ENCODE results near the gene ASRGL1.
"Not testable (repeated sequence)": the region's sequence is repeated elsewhere in the genome, so short reads cannot be mapped to it uniquely, and the experiment has no call there.

Gene ASRGL1

GRCh38 chr11:62326719-62327118 is 10.5 kb upstream of the ASRGL1 start:
- not testable (repeated sequence) for H3K4me3 ChIP-seq (ENCODE audit: low read depth, low read length); H3K9ac ChIP-seq (ENCODE audit: low read depth, low read length); H3K36me3 ChIP-seq (ENCODE audit: control insufficient read depth, insufficient read depth, low read length); H3K27ac ChIP-seq (ENCODE audit: low read depth, low read length); H3K27me3 ChIP-seq (ENCODE audit: control insufficient read depth, insufficient read depth, low read length); H3K9me3 ChIP-seq (ENCODE audit: control insufficient read depth, insufficient read depth, low read length)
- H3K4me1 ChIP-seq (ENCODE audit: control insufficient read depth, insufficient read depth, low read length) = peaks cover 17% of the 10 kb centered on the region

GRCh38 chr11:62327541-62327940 is 9.7 kb upstream of the ASRGL1 start:
- H3K9ac ChIP-seq (ENCODE audit: low read depth, low read length); H3K4me3 ChIP-seq (ENCODE audit: low read depth, low read length); H3K36me3 ChIP-seq (ENCODE audit: control insufficient read depth, insufficient read depth, low read length); H3K27me3 ChIP-seq (ENCODE audit: control insufficient read depth, insufficient read depth, low read length); H3K27ac ChIP-seq (ENCODE audit: low read depth, low read length); H3K9me3 ChIP-seq (ENCODE audit: control insufficient read depth, insufficient read depth, low read length): not testable (repeated sequence)
- peaks cover 17% of the 10 kb centered on the region for H3K4me1 ChIP-seq (ENCODE audit: control insufficient read depth, insufficient read depth, low read length)

- not testable (repeated sequence) for H3K4me3 ChIP-seq (ENCODE audit: low read depth, low read length); H3K27ac ChIP-seq (ENCODE audit: low read depth, low read length); H3K9ac ChIP-seq (ENCODE audit: low read depth, low read length); H3K4me1 ChIP-seq (ENCODE audit: control insufficient read depth, insufficient read depth, low read length); H3K36me3 ChIP-seq (ENCODE audit: control insufficient read depth, insufficient read depth, low read length); H3K9me3 ChIP-seq (ENCODE audit: control insufficient read depth, insufficient read depth, low read length); H3K27me3 ChIP-seq (ENCODE audit: control insufficient read depth, insufficient read depth, low read length)
Measured at GRCh38 chr11:62331264-62331663, 6.0 kb upstream of the ASRGL1 start.

- Histone ChIP-seq H3K4me3 (ENCODE audit: low read depth, low read length) (no peak overlapping the region), H3K9ac (ENCODE audit: low read depth, low read length) (no peak overlapping the region), H3K27me3 (ENCODE audit: control insufficient read depth, insufficient read depth, low read length) (no peaks in the 10 kb centered on the region; the same call in 1 of the 2 replicates), H3K36me3 (ENCODE audit: control insufficient read depth, insufficient read depth, low read length) (no peaks in the 10 kb centered on the region), H3K27ac (ENCODE audit: low read depth, low read length) (no peak overlapping the region), H3K4me1 (ENCODE audit: control insufficient read depth, insufficient read depth, low read length) (no peaks in the 10 kb centered on the region), H3K9me3 (ENCODE audit: control insufficient read depth, insufficient read depth, low read length) (no peaks in the 10 kb centered on the region)
Measured at GRCh38 chr11:62333768-62334167, 3.5 kb upstream of the ASRGL1 start.

- peak overlapping the region; percentile 53; the same call in 1 of the 2 replicates for H3K9ac ChIP-seq (ENCODE audit: low read depth, low read length)
- H3K9me3 ChIP-seq (ENCODE audit: control insufficient read depth, insufficient read depth, low read length); H3K27me3 ChIP-seq (ENCODE audit: control insufficient read depth, insufficient read depth, low read length); H3K4me1 ChIP-seq (ENCODE audit: control insufficient read depth, insufficient read depth, low read length); H3K36me3 ChIP-seq (ENCODE audit: control insufficient read depth, insufficient read depth, low read length); H3K27ac ChIP-seq (ENCODE audit: low read depth, low read length): not testable (repeated sequence)
- H3K4me3 ChIP-seq (ENCODE audit: low read depth, low read length) = peak overlapping the region; percentile 77
Measured at GRCh38 chr11:62336949-62337302, 322 bp upstream of the ASRGL1 start.

GRCh38 chr11:62338218-62338617 is 970 bp downstream of the ASRGL1 start:
- H3K9ac ChIP-seq (ENCODE audit: low read depth, low read length) = no peak overlapping the region
- 0 out of 2 replicates have a peak, but pooled peaks cover 7% of the 10 kb centered on the region for H3K36me3 ChIP-seq (ENCODE audit: control insufficient read depth, insufficient read depth, low read length)
- peaks cover 3% of the 10 kb centered on the region for H3K4me1 ChIP-seq (ENCODE audit: control insufficient read depth, insufficient read depth, low read length)
- peak overlapping the region; percentile 77 for H3K4me3 ChIP-seq (ENCODE audit: low read depth, low read length)
- H3K27me3 ChIP-seq (ENCODE audit: control insufficient read depth, insufficient read depth, low read length) = no peaks in the 10 kb centered on the region; the same call in 1 of the 2 replicates
- no peaks in the 10 kb centered on the region for H3K9me3 ChIP-seq (ENCODE audit: control insufficient read depth, insufficient read depth, low read length)
- H3K27ac ChIP-seq (ENCODE audit: low read depth, low read length) = no peak overlapping the region

- H3K36me3 ChIP-seq (ENCODE audit: control insufficient read depth, insufficient read depth, low read length) = 0 out of 2 replicates have a peak, but pooled peaks cover 9% of the 10 kb centered on the region
- H3K9me3 ChIP-seq (ENCODE audit: control insufficient read depth, insufficient read depth, low read length) = no peaks in the 10 kb centered on the region
- H3K4me3 ChIP-seq (ENCODE audit: low read depth, low read length) = no peak overlapping the region
- no peak overlapping the region for H3K9ac ChIP-seq (ENCODE audit: low read depth, low read length)
- peaks cover 3% of the 10 kb centered on the region for H3K4me1 ChIP-seq (ENCODE audit: control insufficient read depth, insufficient read depth, low read length)
- no peak overlapping the region for H3K27ac ChIP-seq (ENCODE audit: low read depth, low read length)
- H3K27me3 ChIP-seq (ENCODE audit: control insufficient read depth, insufficient read depth, low read length) = no peaks in the 10 kb centered on the region; the same call in 1 of the 2 replicates
Measured at GRCh38 chr11:62340269-62340901, 3.1 kb downstream of the ASRGL1 start.

GRCh38 chr11:62341588-62341987 is 4.3 kb downstream of the ASRGL1 start:
- H3K9me3 ChIP-seq (ENCODE audit: control insufficient read depth, insufficient read depth, low read length) = no peaks in the 10 kb centered on the region
- H3K27me3 ChIP-seq (ENCODE audit: control insufficient read depth, insufficient read depth, low read length) = no peaks in the 10 kb centered on the region
- peaks cover 3% of the 10 kb centered on the region for H3K4me1 ChIP-seq (ENCODE audit: control insufficient read depth, insufficient read depth, low read length)
- H3K9ac ChIP-seq (ENCODE audit: low read depth, low read length) = no peak overlapping the region
- no peak overlapping the region for H3K4me3 ChIP-seq (ENCODE audit: low read depth, low read length)
- H3K36me3 ChIP-seq (ENCODE audit: control insufficient read depth, insufficient read depth, low read length) = 0 out of 2 replicates have a peak, but pooled peaks cover 9% of the 10 kb centered on the region
- no peak overlapping the region for H3K27ac ChIP-seq (ENCODE audit: low read depth, low read length)

GRCh38 chr11:62343646-62344190 is 6.5 kb downstream of the ASRGL1 start:
- not testable (repeated sequence) for H3K4me3 ChIP-seq (ENCODE audit: low read depth, low read length); H3K27me3 ChIP-seq (ENCODE audit: control insufficient read depth, insufficient read depth, low read length); H3K9ac ChIP-seq (ENCODE audit: low read depth, low read length); H3K9me3 ChIP-seq (ENCODE audit: control insufficient read depth, insufficient read depth, low read length); H3K4me1 ChIP-seq (ENCODE audit: control insufficient read depth, insufficient read depth, low read length); H3K36me3 ChIP-seq (ENCODE audit: control insufficient read depth, insufficient read depth, low read length); H3K27ac ChIP-seq (ENCODE audit: low read depth, low read length)

- Histone ChIP-seq H3K9me3 (ENCODE audit: control insufficient read depth, insufficient read depth, low read length) (no peaks in the 10 kb centered on the region), H3K27me3 (ENCODE audit: control insufficient read depth, insufficient read depth, low read length) (no peaks in the 10 kb centered on the region), H3K36me3 (ENCODE audit: control insufficient read depth, insufficient read depth, low read length) (0 out of 2 replicates have a peak, but pooled peaks cover 9% of the 10 kb centered on the region), H3K4me1 (ENCODE audit: control insufficient read depth, insufficient read depth, low read length) (peaks cover 5% of the 10 kb centered on the region), H3K4me3 (ENCODE audit: low read depth, low read length) (no peak overlapping the region), H3K27ac (ENCODE audit: low read depth, low read length) (no peak overlapping the region), H3K9ac (ENCODE audit: low read depth, low read length) (no peak overlapping the region)
Measured at GRCh38 chr11:62344210-62344609, 7.0 kb downstream of the ASRGL1 start.

GRCh38 chr11:62345861-62346260 is 8.6 kb downstream of the ASRGL1 start:
- H3K9me3 ChIP-seq (ENCODE audit: control insufficient read depth, insufficient read depth, low read length) = no peaks in the 10 kb centered on the region
- H3K27me3 ChIP-seq (ENCODE audit: control insufficient read depth, insufficient read depth, low read length) = no peaks in the 10 kb centered on the region
- peaks cover 12% of the 10 kb centered on the region for H3K4me1 ChIP-seq (ENCODE audit: control insufficient read depth, insufficient read depth, low read length)
- H3K27ac ChIP-seq (ENCODE audit: low read depth, low read length) = no peak overlapping the region
- no peak overlapping the region for H3K4me3 ChIP-seq (ENCODE audit: low read depth, low read length)
- H3K9ac ChIP-seq (ENCODE audit: low read depth, low read length) = no peak overlapping the region
- 0 out of 2 replicates have a peak, but pooled peaks cover 9% of the 10 kb centered on the region for H3K36me3 ChIP-seq (ENCODE audit: control insufficient read depth, insufficient read depth, low read length)

Measured in HUES48 (cell line).